Activated CD4-positive, alpha-beta T cell treated with anti-CD3 and anti-CD28 coated beads, Interleukin-2, amount 50 U/mL, for 24 hours (primary cell): Measurements from ENCODE around the gene ADRM1.

Source experiments
- DNase-seq, 2 donors: peaks; one replicate each; pipeline ENCODE4 v3.0.0-alpha.2; 2020; ENCODE audit warnings: low read depth in 1 of 2, low spot score in 1 of 2

The ADRM1 gene

DNA sequence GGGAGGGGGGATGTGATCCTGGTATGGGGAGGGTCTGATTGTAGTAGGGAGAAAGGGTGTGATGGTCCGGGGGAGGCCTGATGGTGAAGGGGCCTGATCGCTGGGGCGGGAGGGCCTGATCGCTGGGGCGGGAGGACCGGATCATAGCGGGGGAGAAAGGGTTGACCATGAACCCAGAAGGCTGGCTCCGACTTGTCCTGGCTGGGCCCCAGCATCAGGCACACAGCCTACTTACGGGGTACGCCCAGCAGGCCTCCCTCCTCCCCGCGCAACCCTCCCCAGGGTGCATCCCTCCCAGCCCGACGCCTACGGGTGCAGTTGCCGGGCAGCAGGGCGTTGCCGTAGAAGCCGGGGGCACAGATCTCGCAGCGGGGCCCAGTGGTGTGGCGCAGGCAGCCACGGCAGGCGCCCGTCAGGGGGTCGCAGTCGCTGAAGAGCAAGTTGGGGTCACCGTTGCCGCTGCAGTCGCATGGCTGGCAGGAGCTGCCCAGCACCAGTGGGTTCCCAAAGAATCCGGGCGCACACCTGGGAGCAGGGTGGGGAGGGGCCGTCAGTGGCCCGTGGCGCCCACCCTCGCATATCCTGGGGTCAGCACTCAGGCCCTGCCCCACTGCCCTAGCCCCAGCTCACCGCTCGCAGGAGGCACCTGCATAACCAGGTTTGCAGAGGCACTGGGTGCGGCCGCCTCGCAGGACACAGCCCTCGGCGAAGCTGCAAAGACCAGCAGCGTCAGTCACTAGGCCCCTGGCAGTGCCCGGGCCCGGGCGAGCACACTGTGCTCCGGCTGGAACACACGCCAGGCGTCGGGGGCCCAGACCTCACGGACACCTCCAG lies 20.6 kb downstream of the ADRM1 start:
- DNase-seq: no peak

DNA sequence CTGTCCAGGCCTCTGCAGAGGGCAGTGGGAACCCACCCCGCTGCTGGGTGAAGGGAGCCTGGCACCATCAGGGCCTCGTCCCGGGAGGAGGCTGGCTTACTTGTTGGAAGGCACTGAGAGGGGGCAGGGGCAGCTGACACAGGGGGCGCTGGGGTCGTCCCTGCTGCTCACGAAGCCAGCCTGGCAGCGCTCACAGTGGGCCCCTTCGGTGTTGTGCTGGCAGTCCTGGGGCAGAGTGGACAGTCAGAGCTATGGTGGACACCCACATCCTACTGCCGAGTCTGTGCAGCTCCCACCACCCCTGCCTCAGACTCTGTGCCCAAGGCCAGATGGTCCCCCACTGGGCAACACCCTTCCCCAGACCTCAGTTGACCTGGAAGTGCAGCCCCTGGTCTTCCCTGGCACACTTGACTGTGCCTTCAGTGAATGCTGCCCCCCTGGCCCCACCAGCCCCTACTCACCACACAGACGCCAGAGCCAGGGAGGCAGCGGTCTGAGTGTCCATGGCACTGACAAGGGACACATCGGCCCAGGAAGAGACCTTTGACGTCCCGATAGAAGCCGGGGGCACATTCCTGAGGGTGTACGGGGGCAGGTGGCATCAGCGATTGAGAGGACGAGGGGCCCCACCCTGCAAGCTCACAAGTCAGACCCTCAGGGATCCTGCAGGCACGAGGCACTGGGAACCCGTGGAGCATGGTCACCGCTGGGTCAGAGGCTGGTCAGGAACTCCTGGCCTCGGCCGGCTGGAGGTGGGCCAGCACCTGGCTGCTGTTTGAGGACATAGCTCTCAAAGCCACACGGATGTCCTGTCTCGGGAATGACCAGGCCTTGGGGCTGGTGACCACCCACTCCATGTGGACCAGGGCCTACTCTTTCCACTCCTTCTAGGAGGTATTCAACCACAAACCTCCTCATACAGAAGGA lies 21.4 kb downstream of the ADRM1 start:
- DNase-seq: no peak

DNA sequence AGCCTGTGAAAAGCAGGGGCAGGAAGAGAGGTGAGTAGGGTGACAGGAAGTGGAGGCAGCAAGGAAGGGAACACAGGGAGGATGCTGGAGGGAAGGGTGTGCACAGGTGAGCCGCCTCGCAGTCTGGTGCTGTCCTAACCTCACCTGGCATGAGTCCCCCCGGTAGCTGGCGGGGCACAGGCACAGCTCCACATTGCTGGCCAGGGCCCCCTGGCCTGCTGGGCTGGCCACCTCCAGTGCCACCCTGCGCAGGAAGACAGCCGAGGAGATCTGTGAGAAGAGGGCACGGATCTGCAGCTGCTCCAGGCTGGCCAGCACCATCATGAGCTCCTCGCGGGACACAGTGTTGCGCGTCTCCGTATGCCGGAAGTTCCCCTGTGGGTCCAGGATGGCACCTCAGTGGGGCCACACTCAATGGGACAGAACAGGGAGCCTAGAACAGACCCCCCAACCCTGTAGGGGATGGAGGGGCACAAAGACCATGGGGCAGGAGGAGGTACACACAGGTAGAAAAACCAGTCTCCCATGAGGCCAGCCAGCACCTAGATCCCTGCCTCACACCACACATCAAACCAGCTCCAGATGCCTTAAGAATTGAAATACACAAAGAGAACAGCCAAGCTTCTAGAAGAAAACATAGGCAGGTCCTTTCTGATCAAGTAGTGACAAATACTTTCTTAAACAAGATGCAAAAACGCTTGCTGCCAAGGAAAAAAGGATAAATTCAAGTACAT lies 22.5 kb downstream of the ADRM1 start:
- no peak for DNase-seq

DNA sequence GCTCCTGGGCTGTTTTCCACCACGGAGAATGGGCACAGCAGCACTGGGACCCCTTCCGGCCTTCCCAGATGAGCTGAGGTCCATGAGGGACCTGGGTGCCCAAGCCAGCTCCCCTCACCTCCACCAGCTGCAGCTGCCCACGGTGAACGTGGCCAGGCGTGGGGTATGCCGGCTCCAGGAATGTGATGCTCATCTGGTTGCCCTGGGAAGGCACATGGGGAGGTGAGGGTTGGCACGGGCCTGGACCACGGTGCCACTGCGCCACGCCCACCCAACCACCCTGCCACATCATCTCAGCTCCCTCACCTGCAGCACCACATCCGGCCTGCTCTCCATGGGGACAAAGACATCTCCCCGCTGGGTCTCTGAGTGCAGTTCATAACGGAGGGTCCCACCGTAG lies 23.8 kb downstream of the ADRM1 start:
- no peak for DNase-seq

DNA sequence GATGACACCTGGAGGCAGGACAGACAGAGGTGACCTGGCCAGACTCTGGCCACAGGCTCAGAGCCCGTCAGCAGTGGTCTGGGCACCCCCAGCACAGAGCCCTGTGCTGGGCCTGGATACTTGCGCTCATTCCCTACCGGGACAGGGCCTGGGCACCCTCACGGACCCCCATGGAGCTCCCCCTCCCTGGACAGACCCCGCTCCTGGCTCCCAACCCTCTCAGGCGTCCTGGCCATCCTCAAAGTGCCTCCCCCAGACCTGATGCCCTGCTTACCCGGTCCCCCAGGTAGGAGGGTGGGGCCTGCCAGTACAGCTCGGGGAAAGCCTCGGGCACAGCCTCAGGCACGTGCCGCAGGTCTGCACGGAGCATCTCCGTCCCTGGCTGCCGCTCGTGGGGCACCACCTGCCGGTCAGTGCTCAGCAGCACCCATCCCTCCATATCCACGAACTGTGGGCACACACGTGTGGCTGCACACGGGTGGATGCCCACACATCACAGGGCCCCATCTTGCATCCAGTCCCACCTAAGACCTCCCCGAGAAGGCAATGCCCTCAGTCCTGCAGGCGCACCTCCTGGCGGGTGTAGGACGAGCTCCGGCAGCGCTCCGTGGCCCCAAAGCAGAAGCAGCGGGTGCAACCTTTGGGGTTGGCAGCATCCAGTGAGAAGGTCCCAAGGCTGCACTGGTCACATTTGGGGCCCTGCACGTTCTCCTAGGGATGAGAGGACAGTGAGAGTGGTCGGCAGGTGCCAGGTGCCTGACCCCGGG lies 24.3 kb downstream of the ADRM1 start:
- DNase-seq: no peak

DNA sequence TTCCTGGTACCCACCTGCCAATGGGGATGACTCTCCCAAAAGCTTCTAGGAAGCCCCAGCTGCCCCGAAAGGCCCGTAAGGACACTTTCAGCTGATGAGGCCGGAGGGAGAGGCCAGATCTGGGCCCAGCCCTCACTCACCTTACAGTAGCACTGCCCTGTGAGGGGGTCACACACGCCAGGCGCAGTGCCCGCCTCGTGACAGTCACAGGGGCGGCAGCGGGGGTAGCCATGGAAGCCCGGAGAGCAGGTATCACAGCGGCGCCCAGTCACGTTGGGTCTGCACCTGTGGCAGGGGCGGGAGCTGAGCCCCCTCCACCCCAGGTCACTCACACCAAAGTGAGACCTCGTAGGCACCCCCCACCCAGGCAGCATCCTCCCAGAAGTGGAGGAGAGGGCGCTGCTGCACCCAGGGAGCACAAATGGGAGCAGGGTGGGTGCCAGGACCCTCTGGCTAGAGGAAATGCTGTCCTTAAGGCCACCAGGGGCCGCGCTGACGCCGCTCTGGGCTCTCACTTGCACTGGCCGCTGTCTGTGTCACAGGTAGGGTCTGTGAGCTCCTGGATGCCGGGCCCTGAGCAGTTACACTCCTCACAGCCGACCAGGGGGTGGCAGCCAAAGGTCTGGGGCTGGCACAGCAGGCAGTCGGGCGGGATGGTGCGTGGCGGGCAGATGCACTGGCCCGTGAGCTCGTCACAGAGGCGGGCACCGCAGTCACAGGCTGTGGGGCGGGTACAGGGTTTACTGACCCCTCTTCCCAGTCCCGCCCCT lies 25.1 kb downstream of the ADRM1 start:
- DNase-seq: no peak

DNA sequence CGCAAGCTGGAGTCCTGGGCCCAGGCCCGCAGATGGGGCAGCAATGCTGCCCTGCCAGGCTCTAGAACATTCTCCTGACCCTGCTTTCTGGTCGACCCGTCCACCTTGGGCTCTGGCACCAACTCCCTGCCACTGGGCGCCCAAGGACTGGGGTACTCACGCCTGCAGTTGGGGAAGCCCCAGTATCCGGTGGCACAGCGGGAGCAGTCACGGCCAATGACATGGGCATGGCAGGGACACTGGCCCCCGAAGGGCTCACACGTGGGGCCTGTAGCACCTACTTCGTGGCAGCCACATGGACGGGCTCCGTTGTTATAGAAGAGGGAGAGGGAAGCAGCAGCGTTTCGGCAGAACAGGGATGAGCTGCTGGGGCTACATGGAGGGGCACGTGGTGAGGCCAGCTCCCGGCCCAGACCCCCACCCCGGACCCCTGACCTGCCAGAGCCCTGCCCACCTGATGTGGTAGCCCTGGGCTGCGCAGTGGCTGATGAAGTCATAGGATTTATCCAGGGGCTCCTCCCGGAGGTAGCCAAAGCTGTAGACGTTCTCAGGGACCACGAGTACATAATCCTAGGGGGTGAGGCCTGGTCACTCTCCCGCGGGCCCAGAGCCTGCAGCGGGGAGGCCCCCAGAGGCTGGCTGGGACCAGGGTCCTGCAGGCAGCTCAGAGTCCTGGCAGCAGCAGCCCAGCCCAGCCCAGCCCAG lies 26.0 kb downstream of the ADRM1 start:
- DNase-seq: no peak

DNA sequence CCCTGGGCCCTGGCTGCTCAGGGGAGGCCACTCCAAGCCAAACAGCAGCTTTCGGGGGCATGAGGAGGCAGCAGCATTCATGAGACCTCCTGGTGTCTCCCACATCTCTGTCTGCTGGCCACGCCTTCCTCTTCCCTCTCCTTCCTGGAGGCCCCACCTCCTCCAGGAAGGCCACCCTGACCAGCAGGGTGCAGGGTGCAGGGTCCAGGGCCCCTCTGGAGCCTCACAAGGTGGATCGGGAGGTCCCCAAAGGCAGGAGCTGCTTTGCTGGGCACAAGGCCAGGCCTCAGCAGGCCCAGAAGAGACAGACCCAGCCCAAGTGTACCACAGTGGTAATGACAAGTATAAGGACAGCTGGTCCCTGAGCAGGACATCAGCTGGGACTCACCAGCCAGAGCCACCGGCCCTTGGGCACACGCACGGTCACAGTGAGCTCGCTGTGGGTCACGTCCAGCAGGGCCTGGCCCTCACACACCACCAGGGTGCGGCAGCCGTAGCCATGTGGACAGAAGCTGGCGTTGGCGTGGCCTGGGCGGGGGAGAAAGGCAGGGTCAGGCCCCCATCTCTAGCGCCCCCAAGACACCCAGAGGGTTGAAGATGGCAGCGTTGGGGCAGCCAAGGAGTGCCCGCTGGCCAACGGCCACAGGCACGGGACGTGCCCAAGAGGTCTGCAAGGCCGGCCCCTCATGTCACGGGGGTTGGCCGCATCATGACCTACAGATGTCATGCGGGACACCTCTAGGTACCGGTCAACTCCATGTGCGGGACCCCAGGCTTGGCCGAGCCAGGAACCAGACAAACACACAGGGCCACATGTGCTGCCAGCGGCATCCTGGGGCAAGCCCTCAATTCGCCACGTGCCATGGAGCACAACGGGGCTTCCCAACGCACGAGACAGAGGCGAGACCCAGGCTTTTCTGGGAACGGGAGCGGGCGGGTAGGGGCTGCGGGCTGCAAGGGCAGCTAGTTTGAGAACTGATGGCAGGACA lies 26.9 kb downstream of the ADRM1 start:
- DNase-seq: no peak

DNA sequence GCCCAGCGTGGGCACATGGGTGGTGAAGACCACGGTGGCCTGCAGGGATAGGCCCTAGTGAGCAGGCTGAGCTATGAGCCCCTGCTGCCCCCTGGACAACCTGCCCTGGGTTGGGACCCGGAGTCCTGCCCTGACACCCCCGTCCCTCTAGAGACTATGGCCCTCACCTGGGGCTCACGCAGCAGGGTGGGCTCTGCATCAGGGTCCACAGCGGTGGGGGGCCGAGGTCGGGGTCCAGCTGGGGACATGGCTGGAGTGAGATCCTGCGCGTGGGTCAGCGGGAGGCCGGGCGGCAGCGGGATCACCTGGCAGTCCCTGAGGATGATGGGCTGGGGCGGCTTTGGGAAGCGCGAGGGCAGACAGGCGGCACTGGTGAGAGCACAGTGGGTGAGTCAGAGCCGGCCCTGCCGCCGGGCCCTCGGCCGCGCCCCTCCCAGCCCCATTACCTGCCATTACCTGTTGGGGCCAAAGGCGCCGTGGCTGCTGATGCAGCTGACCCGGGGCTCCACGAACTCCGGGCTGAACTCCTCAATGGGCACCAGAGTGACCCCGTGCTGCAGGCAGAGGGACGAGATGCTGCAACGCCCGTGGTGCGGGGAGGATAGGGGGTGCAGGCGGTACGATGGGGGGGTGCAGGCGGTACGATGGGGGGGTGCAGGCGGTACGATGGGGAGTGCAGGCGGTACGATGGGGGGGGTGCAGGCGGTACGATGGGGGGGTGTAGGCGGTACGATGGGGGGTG lies 27.9 kb downstream of the ADRM1 start:
- no peak for DNase-seq

DNA sequence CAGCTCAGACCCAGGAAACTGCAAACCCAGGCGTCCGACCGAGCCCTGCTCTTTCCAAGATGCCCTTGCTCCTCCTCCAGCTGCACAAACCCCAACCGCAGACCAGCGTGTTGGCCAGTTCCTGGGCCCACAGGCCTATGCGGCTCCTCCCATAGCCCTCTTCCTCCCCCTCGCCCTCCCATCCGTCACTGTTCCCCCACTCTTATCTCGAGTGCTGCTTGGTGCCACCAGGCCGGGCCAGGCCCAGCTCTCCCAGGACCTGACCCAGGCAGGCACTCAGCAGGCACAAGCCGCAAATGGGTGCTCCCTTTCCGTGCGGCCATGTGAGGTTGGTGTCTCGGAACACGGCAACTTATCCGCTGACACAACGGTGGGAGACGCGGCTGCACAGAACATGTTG lies 28.6 kb downstream of the ADRM1 start:
- DNase-seq: no peak

DNA sequence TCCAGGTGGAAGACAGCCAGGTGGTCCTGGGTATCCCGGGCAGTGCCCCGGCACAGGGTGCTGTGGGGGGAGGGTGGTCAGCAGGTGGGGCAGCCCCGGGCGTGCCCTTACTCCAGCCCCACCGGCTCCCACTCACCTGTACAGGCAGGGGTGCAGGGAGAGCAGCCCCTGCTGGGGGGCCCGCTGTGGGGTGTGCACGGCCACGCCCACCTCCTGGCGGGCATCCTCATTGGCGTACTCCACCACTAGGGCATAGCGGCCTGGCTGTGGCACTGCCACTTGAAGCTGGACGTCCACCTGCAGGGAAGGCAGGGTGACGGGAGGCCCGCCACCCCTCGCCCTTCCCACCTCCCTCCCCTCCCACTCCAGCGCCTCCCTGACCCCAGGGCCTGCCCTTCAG lies 29.6 kb downstream of the ADRM1 start:
- no peak for DNase-seq

DNA sequence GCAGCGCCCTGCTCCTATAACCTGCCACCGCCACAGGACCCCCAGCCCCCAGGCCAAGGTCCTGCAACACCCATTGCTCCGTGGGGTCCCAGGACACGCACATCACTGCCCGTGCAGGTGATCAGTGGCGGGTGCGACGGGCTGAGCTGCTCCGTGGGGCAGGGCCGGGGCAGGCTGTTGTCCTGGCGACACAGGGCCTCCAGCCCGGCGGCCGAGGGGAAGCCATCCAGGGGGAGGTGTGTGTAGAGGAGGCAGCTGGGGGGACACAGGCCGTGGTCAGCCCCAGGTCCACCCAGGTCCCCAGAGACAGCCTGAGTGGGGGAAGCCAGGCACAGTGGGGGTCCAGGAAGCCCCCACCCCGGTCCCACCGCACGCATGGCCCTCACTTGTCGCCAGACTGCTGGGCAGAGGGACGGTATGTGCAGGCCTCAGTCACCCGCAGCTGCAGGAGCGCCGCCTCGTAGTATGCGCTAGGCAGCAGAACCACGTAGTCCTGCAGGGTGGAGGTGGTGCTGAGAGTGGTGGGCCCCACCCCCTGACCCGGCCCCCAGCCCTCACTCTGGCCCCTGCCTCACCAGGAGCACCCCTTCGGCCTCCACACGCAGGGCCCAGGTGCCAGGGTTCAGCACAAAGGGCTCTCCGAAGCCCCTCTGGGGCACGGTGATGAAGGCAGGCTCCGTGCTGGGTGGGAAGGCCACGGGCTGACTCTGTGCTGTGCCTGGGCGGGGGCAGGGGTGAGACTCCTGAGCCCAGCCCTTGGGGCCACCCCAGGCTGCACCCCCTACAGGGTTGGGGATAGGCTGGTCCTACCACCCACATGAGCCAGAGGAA lies 30.4 kb downstream of the ADRM1 start:
- DNase-seq: no peak

DNA sequence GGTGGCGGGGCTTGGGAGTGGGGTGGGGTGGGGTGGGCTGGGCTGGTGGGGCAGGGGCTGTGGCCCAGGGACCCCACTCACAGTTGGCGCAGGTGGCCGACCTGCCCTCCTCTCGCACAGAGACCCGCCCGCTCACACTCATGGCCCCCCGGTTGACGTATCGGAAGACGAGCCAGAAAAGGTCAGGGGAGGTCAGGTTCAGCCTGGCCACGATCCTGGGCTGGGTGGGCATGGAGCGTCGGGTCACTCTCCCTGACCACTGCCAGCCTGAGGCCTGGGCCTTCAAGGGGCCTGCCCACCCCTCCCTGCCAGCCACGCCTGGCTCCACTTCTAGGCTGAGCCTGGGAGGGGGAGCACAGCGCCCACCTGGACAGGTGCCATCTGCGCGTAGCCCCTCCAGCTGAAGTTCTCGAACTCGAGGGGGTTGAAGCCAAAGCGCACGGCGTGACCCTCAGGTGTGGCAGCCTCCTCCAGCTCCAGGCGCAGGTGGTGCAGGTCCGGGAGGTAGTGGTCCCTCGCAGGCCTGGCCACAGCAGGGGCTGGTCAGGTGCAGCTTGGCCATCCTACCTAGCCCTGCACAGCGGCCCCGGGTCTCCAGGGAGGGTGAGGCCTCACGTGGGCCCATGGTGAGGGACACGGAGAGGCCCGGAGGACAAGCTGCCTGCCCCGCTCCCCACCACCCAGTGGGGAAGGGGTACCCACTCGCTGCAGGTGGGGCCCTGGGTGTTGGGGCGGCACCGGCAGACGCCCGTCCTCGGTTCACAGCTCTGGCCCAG lies 31.2 kb downstream of the ADRM1 start:
- DNase-seq: no peak

DNA sequence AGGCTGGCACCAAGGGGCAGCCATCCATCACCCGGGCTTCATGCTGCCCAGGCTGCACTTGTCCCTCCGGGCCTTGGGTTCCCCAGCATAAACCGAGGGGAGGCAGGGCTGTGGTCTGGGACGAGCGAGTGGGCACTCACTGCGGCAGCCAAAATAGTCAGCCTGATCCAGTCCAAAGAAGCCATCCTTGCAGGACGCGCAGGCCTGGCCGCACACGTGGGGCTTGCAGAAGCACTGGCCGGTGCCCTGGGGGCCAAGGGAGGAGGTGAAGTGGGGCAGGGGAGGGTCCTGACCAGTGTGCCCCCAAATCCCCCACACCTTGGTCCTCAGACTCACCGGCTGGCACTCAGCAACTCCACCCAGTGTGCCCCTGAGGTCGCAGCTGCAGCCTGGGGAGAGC lies 32.1 kb downstream of the ADRM1 start:
- no peak for DNase-seq

DNA sequence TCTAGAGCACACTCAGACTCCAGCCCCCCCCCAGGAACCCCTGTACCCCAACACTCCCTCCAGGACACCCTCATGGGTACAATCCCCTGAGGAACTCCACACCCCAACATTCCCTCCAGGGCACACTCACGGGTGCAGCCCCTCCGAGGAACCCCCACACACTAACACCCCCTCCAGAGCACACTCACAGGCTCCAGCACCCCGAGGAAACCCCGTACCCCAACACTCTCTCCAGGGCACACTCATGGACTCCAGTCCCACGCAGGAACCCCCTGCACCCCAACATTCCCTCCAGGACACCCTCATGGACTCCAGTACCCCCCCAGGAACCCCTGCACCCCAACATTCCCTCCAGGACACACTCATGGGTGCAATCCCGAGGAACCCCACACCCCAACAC lies 32.7 kb downstream of the ADRM1 start:
- DNase-seq: no peak

DNA sequence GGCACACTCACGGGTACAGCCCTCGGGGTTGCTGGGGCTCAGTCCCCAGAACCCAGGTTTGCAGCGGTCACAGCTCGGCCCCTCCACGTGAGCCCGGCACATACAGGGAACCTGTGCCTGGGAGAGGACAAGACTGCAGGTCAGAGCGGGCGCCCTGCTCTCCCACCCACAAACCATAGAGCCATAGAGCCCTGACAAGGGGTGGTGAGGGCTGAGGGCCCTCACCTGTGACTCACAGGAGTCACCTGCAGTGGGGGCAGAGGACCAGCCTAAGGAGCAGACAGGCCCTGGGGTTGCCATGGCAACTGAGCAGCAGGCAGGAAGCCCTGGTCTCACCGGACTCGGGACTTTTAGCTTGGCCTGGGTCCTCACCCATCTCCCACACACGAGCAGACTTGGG lies 33.5 kb downstream of the ADRM1 start:
- DNase-seq: no peak
